Ishikawa (cell line): ENCODE data around the gene KCNK2.

Source experiments
- EP300 ChIP-seq: IDR thresholded peaks from 2 replicates; pipeline ENCODE4 v1.6.1; 2012; ENCODE audit warnings: borderline replicate concordance
- FOXM1 ChIP-seq: IDR thresholded peaks from 2 replicates; pipeline ENCODE4 v1.6.1; 2012; ENCODE audit warnings: low read depth, borderline replicate concordance
- MAX ChIP-seq: IDR thresholded peaks from 2 replicates; pipeline ENCODE4 v1.6.1; 2012
- REST ChIP-seq: IDR thresholded peaks from 2 replicates; pipeline ENCODE4 v1.6.1; 2012; ENCODE audit warnings: low read depth, mild to moderate bottlenecking
- TAF1 ChIP-seq: IDR thresholded peaks from 2 replicates; pipeline ENCODE4 v1.6.1; 2012; ENCODE audit warnings: low read depth, mild to moderate bottlenecking

GRCh38 chr1:215083383-215083961 lies 935 bp downstream of the KCNK2 start:
- TF ChIP-seq MAX = no peak
- no peak for TF ChIP-seq EP300
- TF ChIP-seq FOXM1 = no peak
- TF ChIP-seq TAF1 = no peak
- peak; percentile 7; the same call in 1 of the 2 replicates for TF ChIP-seq REST
